Measurements from ENCODE around the gene TMEM163. TPM values are rescaled to one million over a fixed set of nuclear protein-coding genes. Genes with fewer than 3 reads are reported as not detected.

The TMEM163 gene
- total RNA-seq, 1 donor: not detected

GRCh38 chr2:134674687-134675086, 44.1 kb downstream of the TMEM163 start:
- Histone ChIP-seq H3K27ac (ENCODE audit: low read depth, low read length) (no peak overlapping the region), H3K79me2 (ENCODE audit: insufficient read depth, low read length) (no peaks in the 10 kb centered on the region), H3K36me3 (ENCODE audit: insufficient read depth, low read length) (no peaks in the 10 kb centered on the region), H3K4me2 (ENCODE audit: insufficient read depth, low read length) (no peak overlapping the region), H3K4me1 (ENCODE audit: insufficient read depth, low read length) (no peaks in the 10 kb centered on the region), H3K4me3 (ENCODE audit: insufficient read depth, low read length) (no peak overlapping the region), H2AFZ (ENCODE audit: low read length) (no peak overlapping the region), H4K20me1 (ENCODE audit: insufficient read depth, low read length) (no peaks in the 10 kb centered on the region), H3K9me3 (ENCODE audit: low read depth, low read length) (no peaks in the 10 kb centered on the region), H3K27me3 (ENCODE audit: insufficient read depth, low read length) (peaks cover 4% of the 10 kb centered on the region)
- no peak for DNase-seq (ENCODE audit: insufficient read length, low spot score, missing footprints)
- TF ChIP-seq CTCF (IDR thresholded peaks at IDR 0.05; ENCODE audit: extremely low read depth, low read depth, low read length): no peak

- no peak overlapping the region for H2AFZ ChIP-seq (ENCODE audit: low read length)
- TF ChIP-seq CTCF (IDR thresholded peaks at IDR 0.05; ENCODE audit: extremely low read depth, low read depth, low read length): no peak
- no peaks in the 10 kb centered on the region for H3K36me3 ChIP-seq (ENCODE audit: insufficient read depth, low read length)
- H3K4me2 ChIP-seq (ENCODE audit: insufficient read depth, low read length): no peak overlapping the region
- H3K27me3 ChIP-seq (ENCODE audit: insufficient read depth, low read length): no peaks in the 10 kb centered on the region
- no peaks in the 10 kb centered on the region for H3K4me1 ChIP-seq (ENCODE audit: insufficient read depth, low read length)
- peak; percentile 19 for DNase-seq (ENCODE audit: insufficient read length, low spot score, missing footprints)
- no peak overlapping the region for H3K27ac ChIP-seq (ENCODE audit: low read depth, low read length)
- no peaks in the 10 kb centered on the region for H3K79me2 ChIP-seq (ENCODE audit: insufficient read depth, low read length)
- no peak overlapping the region for H3K4me3 ChIP-seq (ENCODE audit: insufficient read depth, low read length)
- no peaks in the 10 kb centered on the region for H4K20me1 ChIP-seq (ENCODE audit: insufficient read depth, low read length)
- no peaks in the 10 kb centered on the region for H3K9me3 ChIP-seq (ENCODE audit: low read depth, low read length)
Observed at GRCh38 chr2:134671513-134671912, 47.3 kb downstream of the TMEM163 start.

GRCh38 chr2:134670955-134671354, 47.8 kb downstream of the TMEM163 start:
- no peaks in the 10 kb centered on the region for H3K9me3 ChIP-seq (ENCODE audit: low read depth, low read length)
- H2AFZ ChIP-seq (ENCODE audit: low read length): no peak overlapping the region
- no peak overlapping the region for H3K27ac ChIP-seq (ENCODE audit: low read depth, low read length)
- H3K36me3 ChIP-seq (ENCODE audit: insufficient read depth, low read length): no peaks in the 10 kb centered on the region
- H4K20me1 ChIP-seq (ENCODE audit: insufficient read depth, low read length): no peaks in the 10 kb centered on the region
- no peak overlapping the region for H3K4me2 ChIP-seq (ENCODE audit: insufficient read depth, low read length)
- H3K4me1 ChIP-seq (ENCODE audit: insufficient read depth, low read length): no peaks in the 10 kb centered on the region
- H3K27me3 ChIP-seq (ENCODE audit: insufficient read depth, low read length): no peaks in the 10 kb centered on the region
- H3K4me3 ChIP-seq (ENCODE audit: insufficient read depth, low read length): no peak overlapping the region
- no peak for DNase-seq (ENCODE audit: insufficient read length, low spot score, missing footprints)
- H3K79me2 ChIP-seq (ENCODE audit: insufficient read depth, low read length): no peaks in the 10 kb centered on the region
- no peak for TF ChIP-seq CTCF (IDR thresholded peaks at IDR 0.05; ENCODE audit: extremely low read depth, low read depth, low read length)

GRCh38 chr2:134669731-134670669, 48.8 kb downstream of the TMEM163 start:
- Histone ChIP-seq H3K36me3 (ENCODE audit: insufficient read depth, low read length) (no peaks in the 10 kb centered on the region), H2AFZ (ENCODE audit: low read length) (no peak overlapping the region), H3K4me1 (ENCODE audit: insufficient read depth, low read length) (no peaks in the 10 kb centered on the region), H3K27ac (ENCODE audit: low read depth, low read length) (no peak overlapping the region), H3K4me2 (ENCODE audit: insufficient read depth, low read length) (no peak overlapping the region), H3K4me3 (ENCODE audit: insufficient read depth, low read length) (no peak overlapping the region), H3K9me3 (ENCODE audit: low read depth, low read length) (no peaks in the 10 kb centered on the region), H4K20me1 (ENCODE audit: insufficient read depth, low read length) (no peaks in the 10 kb centered on the region), H3K27me3 (ENCODE audit: insufficient read depth, low read length) (no peaks in the 10 kb centered on the region), H3K79me2 (ENCODE audit: insufficient read depth, low read length) (no peaks in the 10 kb centered on the region)
- DNase-seq (ENCODE audit: insufficient read length, low spot score, missing footprints): peak; percentile 65
- no peak for TF ChIP-seq CTCF (IDR thresholded peaks at IDR 0.05; ENCODE audit: extremely low read depth, low read depth, low read length)

All from osteoblast (primary cell).